Omental fat pad (tissue), 4 donors: ENCODE results near the gene POLR3E. TPM values are rescaled to one million over a fixed set of nuclear protein-coding genes. Genes with fewer than 3 reads are reported as not detected.

Experiments
- ATAC-seq: fragments of 150-250 bp; one replicate; pipeline ENCODE4 v1.9.1; 2016; ENCODE audit warnings: mild to moderate bottlenecking, moderate library complexity; ENCODE audit not compliant: low FRiP score
- DNase-seq: peaks from one replicate; pipeline ENCODE4 v3.0.0-alpha.2; 2019; ENCODE audit warnings: low spot score
- total RNA-seq, 4 donors: library from RNA; depleted of rRNA; stranded (reverse); fragments of >200 nt; gene quantifications; one replicate each; pipeline ENCODE4 v1.1.0, GENCODE V29; 2016
- TF ChIP-seq, protein P1 (sequence below), 3 donors: fragments of 450-650 bp; IDR thresholded peaks; one replicate each; pipeline ENCODE4 v1.5.1; 2016 to 2017; ENCODE audit warnings: antibody characterized with exemption in 3 of 3, mild to moderate bottlenecking in 3 of 3, moderate library complexity in 2 of 3

The POLR3E gene
- total RNA-seq, 4 donors from 2014 or later: 46.3 to 73.4 (median 54.0) TPM

DNA sequence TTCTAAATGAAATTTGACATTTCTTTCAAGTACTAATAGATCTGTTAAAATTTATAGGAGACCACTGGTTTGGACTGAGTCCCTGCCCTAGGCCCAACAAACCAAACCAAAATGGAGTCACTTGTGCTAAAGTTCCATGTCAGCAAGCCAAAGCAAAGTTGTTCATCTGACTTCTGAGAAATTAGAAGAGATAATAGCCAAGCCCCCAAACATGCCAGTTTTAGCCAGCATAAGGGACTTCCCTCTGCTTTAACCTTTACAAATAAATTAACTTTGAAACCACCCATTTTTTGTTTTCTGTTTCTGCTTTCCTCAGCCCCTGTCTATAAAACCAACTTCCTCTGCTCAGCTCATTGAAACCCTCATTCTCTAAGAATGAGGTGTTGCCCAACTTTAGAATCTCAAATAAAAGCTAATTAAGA, 58.3 kb downstream of the POLR3E start:
- TF ChIP-seq, protein P1, sequence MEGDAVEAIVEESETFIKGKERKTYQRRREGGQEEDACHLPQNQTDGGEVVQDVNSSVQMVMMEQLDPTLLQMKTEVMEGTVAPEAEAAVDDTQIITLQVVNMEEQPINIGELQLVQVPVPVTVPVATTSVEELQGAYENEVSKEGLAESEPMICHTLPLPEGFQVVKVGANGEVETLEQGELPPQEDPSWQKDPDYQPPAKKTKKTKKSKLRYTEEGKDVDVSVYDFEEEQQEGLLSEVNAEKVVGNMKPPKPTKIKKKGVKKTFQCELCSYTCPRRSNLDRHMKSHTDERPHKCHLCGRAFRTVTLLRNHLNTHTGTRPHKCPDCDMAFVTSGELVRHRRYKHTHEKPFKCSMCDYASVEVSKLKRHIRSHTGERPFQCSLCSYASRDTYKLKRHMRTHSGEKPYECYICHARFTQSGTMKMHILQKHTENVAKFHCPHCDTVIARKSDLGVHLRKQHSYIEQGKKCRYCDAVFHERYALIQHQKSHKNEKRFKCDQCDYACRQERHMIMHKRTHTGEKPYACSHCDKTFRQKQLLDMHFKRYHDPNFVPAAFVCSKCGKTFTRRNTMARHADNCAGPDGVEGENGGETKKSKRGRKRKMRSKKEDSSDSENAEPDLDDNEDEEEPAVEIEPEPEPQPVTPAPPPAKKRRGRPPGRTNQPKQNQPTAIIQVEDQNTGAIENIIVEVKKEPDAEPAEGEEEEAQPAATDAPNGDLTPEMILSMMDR (IDR thresholded peaks at IDR 0.05): no peak
- no peak for DNase-seq
- no peak for ATAC-seq

DNA sequence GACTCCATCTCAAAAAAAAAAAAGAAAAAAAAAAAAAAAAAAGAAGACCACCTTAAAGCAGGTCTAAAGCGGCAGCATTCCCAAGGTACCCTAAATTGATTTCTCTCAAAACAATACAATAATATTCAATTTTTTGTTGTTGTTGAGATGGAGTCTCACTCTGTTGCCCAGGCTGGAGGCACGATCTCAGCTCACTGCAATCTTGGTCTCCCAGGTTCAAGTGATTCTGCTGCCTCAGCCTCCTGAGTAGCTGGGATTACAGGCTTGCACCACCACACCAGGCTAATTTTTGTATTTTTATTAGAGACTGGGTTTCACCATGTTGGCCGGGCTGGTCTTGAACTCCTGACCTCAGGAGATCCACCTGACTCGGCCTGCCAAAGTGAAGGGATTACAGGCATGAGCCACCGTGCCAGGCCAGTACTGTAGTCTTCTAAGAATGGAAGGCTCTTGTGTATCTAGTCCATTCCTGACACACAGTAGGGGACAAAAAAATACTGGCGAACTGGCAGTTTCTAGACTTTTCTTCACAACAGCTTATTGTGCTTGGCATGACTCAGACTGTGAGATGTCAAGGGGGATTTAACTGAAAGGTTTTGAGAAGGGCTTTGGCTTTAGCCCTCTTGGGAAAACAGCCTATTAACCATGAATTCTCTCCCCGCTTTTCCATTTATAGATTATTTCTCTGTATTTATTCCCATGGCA, 59.9 kb downstream of the POLR3E start:
- TF ChIP-seq, protein P1 (IDR thresholded peaks at IDR 0.05): no peak
- ATAC-seq: no peak
- DNase-seq: no peak

DNA sequence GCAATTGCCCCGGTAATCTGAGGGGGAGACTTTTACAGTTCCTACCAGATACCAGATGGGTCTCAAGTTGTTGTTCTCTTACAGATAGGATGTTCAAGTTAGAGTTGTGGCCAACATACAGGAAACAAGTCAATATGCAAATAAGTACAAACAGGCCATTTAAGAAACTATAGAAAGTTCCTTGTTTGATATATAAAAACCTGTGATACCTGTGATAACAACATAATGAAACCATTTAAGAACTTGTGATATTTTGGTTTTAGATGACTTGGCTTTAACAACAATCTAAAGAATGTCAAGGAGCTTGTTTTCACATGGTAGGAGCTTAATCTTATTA, 60.4 kb downstream of the POLR3E start:
- TF ChIP-seq, protein P1 (IDR thresholded peaks at IDR 0.05): no peak
- DNase-seq (no peak), ATAC-seq (no peak)

- DNase-seq: no peak
- ATAC-seq: no peak
- TF ChIP-seq, protein P1 (IDR thresholded peaks at IDR 0.05): no peak
These were observed 60.8 kb downstream of the POLR3E start for GRCh38 chr16:22358000-22358399.

DNA sequence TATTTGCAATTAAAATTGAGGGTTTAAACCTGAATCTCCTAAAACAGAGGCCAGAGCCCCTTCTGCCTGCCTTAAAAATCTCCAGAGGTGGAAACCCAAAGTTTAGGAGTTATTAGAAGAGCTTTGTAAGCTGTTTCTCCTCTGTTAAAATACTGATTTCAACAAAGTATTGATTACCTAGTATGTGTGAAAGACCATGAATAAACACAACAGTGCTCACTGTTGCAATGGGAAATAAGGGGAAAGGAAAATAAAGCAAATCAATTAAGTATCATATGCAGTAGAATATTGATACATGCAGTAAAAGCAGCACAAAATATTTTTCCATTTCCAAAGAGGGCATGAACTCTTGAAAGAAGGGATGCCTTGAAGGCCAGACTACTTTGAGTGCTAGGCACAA, 62.5 kb downstream of the POLR3E start:
- DNase-seq (no peak), ATAC-seq (no peak)
- TF ChIP-seq, protein P1 (IDR thresholded peaks at IDR 0.05): no peak

DNA sequence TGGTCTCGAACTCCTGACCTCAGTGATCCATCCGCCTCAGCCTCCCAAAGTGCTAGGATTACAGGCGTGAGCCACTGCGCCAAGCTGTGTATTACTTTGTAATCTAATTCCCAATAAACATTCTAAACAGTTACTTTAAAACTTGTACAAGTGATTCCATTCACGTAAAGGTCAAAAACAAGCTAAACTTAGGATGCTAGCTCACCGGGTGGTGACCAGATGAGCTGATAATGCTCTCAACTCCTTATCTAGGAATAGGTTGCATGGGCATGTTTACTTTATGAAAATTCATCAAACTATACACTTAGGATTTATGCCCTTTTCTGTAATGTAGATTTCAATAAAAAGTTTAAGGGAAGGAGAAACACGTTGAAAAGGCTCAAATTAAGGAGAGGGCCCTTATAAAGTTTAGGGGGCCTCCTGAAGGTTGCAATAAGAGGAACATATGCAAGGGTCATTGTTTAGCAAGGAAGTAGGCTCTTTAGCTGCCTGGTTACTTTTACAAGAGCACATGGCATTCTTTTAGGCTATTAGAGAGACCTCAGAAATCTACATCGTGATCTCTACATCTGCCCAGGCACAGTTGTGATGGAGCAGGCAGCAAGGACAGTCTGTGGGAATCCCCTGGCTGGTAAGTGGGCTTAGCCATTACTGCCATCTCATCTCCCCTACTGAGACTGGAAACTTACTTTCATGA, 63.9 kb downstream of the POLR3E start:
- no peak for DNase-seq
- no peak for ATAC-seq
- TF ChIP-seq, protein P1 (IDR thresholded peaks at IDR 0.05): no peak

DNA sequence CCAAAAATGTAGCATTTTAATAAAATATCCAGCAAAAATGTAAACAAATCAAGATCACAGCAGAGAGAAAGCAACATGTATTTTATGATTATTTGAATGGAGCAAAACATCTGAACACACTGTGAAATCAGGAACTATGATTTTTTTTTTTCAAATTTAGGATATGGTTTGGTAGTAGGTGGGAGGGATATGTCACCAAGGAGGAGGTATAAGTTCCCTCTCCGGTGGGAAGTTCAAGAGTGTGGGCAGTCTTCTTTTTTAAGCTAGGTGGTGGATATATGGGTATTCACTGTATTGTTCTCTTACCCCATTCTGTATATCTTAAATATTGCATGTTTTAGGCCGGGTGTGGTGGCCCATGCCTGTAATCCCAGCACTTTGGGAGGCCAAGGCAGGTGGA, 67.0 kb downstream of the POLR3E start:
- no peak for ATAC-seq
- TF ChIP-seq, protein P1 (IDR thresholded peaks at IDR 0.05): no peak
- DNase-seq: no peak
